ENCODE results near the gene ANKRD33B.
A peak's percentile ranks its signal among the peaks of the same experiment; 100 is the strongest.

ANKRD33B gene

DNA sequence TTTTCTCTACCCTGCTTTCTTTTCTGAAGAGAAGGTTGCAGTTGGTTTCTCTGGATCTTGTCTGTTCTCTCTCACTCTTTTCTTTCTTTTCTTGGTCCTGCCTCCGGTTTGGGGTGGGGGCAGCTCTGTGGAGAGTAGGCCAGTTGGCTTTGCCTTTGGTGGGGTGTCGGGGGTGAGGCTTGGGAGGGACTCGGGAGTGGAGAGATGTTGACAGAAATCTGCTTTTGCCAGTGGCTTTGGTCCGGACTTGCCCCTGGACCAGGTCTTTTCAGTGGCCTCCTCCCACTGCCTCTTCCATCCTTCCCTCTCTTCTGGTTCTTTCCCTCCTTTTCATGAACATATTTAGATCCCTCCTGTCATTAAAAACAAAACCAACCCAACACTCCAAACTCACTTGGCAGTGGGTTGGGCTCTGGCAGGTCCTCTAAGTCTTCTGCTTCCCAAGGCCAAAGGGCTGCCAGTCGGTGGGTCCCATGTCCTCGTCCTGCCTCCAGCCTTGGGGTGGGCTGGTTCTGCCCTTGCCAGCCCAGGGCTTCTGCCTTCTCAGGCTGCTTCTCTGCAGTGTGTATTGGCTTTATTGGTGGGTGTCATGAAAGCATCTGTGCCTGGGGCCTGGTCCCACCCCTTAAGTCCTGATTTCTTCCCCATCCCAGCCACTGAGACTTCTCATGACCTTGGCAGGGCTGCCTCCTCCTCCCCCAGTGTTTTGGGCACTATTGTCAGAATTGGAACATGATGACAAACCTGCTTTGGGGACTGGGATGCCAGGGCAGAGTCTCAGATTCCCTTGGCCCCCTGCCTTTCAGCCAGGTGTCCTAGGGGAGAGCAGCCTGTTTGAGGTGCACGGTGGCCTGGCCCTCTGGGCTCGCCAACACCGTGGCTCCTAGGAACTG is 16.9 kb downstream of the ANKRD33B start:
- DNase-seq = no peak

DNA sequence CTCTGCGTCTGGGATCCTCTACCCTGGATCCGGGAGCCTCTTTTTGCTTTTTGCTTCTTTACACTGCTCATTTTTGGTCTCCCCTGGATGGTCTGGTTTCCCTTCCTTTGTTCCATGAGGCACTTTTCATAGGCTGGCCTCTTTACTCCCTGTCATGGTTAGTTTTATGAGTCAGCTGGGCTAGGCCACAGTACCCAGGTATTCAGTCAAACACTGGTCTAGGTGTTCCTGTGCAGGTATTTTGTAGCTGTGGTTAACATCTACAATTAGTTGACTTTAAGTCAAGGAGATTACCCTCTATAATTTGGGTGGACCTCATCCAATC is 17.5 kb downstream of the ANKRD33B start:
- no peak for DNase-seq

DNA sequence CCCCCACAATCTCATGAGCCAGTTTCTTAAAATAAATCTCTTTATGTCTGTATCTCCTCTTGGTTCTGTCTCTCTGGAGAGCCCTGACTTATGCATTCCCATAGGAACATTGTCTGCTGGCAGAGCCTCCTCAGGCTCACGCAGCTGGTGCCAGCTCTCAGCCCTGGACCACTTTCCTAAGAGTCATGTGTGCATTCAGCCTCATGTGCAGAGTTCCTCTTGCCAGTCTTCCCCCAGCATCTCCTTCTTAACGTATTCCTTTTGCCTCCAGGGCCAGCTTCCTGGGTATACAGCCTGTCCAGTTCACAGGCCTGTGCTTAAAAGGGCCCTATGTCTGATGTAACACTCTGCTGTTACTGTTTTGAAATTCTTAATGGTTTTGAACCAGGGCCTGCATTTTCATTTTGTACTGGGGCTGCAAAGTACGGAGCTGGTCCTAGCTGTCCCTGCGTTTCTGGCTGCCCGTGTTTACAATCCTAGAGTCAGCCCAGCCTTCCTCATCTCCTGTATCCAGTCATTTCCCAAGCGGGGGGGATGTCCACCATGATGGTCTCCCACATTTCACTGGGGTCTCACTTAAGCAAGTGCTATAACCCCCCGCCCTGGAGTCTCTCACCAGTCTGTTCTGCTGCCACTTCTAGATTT is 18.1 kb downstream of the ANKRD33B start:
- no peak for DNase-seq

DNA sequence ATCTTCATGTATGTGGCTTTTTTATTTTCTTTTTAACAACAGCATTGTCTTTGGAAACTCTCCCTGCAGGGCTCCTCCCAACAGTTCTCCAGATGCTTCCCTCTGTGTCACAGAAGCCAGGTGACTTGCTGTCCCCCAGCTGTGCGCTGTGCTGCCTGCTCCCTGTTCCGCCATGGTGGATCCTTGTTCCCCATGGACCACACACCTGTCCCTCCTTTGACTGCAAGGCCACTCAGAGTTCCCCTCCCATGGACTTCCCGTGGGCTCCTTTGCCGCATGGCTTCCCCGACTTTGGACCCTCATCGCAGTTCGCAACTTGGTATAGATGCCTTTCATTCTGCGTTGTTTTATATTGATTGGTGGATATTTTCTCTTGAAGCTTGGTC is 18.6 kb downstream of the ANKRD33B start:
- no peak for DNase-seq

DNA sequence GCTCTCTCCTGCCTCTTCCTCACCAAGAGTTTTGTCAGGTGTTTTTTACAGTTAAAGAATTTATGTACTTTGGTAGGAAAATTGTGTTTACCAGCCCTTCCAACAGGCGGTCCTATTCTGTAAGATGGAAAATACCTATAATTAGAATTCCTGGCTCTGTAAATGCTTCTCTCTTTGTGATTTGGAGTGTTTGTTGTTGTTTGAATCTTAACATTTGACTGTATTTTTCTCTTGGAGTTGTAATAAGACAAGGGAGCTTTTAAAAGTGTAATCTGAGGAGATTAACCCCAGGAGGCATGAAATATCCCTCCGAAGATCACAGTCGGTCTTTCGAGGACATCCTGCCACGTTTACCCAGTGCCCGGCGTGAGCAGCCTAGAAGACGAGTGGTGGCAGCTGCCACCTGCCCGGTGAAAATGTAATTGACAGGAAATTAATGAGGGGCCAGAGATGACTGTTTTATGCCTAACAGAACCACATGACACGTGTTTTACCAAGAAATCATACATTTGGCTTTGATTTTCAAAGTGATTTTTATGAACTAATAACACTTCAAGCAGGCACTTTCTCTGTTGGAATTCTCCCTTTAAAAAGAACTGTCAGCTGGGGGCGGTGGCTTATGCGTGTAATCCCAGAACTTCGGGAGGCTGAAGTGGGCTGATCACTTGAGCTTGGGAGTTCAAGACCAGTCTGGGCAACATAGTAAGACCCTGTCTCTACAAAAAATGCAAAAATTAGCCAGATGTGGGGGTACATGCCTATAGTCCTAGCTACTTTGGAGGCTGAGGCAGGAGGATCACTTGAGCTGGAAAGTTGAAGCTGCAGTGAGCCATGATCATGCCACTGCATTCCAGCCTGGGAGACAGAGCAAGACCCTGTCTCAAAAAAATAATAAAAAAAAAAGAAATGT is 20.0 kb downstream of the ANKRD33B start:
- peak; percentile 42 for DNase-seq

DNA sequence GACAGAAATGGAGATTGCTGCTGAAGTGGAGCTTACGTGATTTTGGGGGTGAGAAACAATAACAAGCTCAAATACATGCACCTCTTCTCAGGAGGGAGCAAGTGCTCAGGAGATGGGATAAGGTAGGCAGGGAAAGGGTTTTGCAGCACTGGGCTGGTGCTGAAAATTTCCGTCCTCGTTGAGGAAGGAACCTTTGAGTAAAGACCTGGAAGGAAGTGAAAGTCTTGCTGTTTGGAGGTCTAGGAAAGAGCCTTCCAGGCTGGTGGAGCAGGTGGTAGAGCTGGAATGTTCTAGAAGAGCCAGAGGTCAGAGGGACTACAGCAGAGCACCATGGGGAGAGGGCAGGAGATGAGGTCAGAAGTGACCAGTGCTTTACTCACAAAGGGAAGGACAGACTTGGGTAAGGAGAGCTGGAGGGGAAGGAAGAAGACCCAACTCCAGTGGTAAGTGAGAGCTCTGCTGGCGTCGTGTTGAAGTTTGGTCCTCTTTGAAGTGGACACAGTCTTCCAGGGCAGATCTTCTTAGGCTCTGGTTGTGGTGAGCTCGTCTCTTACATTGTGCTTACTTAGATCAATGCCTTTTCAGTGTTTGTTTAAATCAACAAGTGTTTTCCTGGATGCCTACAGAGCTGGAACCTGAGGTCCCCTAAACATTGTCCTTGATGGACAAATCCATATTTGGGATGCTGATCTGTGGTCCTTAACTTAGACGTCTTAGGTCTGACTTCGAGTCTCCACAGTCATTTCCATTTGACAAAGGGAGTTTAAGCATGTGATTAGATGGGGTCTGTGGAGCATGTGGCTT is 21.0 kb downstream of the ANKRD33B start:
- DNase-seq = no peak

DNA sequence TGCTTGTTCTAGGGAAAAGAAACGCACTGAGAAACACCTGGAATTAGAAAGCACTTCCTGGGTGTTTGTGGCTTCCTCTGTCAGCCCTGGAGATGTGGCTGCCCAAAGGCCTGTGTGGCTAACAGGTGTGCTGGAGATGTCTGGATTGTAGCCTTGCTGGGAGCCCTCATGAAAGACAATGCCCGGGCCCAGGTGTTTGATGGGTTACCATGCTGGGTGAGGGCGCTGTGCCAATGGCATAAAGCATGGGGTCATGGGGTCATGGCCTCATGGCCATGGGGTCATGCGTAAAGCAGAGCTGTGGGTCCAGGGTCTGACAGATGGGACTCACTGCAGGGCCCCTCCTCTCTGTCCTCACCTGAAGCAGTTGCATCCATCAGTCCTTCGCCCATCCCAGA is 21.6 kb downstream of the ANKRD33B start:
- no peak for DNase-seq

DNA sequence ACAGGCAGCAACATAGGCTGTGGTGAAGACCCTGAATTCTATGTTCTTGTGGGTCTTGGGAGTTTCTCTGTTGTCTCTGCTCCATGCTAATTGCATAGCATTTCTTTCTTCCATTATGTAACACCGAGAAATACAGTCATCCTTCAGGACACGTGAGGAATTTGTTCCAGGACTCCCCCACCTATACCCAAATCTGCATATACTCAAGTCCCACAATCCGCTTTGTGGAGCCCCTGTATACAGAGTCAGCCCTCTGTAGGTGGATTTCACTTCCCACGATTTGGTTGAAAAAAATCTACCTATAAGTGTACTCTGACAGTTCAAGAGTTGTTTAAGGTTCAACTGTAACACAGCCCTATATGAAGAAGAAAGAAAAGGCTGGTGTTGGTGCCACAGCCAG is 22.1 kb downstream of the ANKRD33B start:
- no peak for DNase-seq

DNA sequence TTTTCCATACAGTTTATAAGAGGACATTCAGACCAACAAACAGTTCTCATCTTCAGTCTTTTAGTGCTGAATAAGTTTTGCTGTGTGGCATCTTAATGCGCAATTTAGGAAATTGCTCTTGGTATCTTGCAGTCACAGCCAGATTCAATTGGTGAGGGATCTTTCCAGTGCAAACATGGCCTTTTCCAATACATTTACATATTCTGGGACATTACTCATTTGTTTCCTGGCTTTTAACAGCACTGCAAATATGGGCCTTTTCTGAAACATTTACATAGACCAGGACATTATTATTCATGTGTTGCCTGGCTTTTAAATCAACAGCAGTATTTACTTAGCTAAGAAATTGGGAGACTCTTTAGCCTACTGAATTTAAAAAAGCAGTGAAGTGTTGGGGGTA is 22.7 kb downstream of the ANKRD33B start:
- no peak for DNase-seq

DNA sequence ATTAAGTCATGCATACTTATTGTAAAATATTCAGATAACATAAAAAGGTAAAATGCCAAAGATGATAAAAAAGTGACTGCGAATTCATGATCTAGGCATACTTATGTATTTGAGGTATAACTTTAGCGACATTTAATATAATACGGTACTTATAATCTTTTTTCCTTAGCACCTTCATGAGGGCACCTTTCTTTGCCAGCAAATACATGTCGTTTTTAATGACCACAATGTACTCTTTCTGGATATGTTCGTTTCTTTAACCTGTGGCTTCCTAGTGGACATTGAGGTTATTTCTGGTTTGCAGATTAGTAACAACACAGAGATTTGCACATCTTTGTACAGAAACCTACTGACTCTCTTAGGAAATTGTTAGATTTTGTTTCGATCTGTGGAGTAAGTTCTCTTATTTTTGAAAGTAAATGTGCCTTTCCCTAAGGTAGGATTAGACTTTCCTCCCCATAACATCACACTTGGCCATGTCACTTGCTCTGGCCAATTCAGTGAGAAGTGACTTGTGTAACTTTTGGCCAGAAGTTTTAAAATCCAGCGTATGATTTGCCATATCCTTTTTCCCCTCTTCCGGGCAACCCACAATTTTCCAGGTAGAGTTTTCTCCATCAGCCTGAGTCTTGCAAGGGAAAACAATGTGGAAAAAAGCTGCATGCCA is 24.4 kb downstream of the ANKRD33B start:
- no peak for DNase-seq

DNA sequence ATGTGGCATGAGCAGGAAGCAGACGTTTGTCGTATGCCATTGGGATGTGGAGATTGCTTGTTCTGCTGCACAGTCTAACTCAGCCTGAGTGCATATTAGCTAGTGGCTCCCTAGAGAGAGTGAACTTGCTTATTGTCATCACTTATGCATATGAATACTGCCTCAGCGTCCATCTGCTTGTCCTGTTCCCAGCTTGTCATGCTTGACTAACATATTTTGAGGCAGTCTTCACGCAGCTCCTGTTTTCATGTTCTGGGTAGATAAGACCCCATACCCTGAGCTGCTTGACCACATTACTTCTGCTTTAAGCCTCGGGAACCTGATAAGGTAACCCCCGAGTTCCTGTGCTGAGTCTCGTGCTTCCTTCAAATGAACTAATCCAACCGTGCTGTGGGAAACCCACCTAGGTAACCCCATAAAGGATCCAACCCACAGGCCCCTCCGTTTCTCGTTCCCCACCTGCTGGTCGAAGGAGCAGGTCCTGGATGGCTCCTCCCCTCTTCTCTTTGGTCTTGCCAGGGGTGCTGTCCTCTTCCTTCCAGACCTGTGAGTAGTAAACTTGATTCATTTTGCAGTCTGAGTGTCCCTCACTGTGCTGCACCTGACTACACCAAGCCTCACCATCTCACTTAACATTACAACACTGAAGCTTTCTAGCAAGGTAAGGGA is 25.0 kb downstream of the ANKRD33B start:
- DNase-seq = no peak

DNA sequence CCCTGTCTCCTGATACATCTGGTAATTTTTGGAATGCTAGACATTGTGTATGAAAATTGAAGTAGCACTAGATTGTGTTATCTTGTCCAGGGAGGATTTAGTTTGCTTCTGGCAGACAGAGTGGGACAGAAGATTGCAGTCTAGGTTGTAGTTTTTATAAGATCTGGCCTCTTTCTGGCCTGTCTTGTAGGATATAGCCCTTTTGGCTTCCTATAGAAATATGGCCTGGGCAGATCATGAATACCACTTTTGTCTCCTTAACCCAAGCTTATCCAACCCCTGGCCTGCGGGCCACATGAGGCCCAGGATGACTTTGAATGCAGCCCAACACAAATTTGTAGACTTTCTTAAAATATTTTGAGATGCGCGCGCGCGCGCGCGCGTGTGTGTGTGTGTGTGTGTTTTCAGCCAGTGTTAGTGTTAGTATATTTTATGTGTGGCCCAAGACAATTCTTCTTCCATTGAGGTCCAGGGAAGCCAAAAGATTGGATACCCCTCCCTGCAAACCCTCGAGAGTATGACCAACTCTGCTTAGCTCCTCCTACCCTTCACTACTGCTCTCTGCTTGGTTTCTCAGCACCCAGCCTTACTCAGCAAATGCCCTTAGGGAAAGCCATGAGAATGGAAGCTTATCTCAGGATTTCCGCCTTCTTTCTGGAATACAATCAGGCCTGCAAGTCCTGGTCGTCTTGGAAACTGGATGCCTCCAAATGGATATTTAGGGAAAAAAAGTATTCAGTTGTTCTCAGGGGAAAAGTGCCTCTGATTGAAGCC is 26.5 kb downstream of the ANKRD33B start:
- DNase-seq = no peak

DNA sequence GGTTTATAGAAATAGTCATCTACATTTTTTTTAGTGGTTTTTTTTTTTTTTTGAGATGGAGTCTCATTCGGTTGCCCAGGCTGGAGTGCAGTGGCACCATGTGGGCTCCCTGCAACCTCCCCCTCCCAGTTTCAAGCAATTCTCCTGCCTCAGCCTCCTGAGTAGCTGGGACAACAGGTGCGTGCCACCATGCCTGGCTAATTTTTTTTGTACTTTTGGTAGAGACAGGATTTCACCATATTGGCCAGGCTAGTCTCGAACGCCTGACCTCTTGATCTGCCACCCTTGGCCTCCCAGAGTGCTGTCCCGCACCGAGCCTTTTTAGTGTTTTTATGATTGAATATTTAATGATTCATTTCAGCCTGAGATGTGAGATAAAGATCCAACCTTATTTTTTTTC is 27.3 kb downstream of the ANKRD33B start:
- DNase-seq = no peak

DNA sequence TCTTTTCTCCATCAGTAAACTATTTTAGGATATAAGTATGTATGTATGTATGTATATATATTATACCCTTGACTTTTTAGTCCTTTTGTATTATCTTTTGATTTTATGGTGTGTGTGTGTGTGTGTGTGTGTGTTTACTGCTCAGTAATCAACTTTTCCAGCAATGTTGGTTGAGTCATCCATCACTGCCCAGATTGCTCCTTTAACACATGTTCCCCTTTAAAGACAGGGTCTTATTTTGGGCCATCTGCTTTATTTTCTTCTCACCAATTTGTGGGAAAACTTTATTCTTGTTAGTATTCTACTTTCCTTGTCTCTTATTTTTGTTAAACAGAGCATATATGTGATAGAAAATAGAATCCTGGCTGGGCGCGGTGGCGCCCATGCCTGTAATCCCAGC is 28.1 kb downstream of the ANKRD33B start:
- DNase-seq = no peak

DNA sequence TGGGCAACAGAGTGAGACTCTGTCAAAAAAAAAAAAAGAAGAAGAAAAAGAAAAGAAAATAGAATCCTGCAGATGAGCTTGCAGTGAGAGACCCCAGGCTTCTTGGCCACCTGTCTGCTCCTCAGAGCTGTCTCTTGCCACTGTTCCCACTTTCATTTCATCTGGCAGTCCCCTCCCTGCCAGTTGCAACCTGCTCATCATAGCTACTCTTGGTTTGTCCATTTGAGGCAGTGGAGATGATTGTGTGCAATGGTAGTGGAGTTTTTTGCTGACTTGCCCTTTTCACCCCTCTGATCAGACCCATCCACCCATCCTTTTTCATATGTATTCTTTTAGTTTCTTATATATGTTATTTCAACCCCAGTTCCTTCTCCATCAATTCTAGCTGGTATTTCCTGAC is 28.7 kb downstream of the ANKRD33B start:
- no peak for DNase-seq

DNA sequence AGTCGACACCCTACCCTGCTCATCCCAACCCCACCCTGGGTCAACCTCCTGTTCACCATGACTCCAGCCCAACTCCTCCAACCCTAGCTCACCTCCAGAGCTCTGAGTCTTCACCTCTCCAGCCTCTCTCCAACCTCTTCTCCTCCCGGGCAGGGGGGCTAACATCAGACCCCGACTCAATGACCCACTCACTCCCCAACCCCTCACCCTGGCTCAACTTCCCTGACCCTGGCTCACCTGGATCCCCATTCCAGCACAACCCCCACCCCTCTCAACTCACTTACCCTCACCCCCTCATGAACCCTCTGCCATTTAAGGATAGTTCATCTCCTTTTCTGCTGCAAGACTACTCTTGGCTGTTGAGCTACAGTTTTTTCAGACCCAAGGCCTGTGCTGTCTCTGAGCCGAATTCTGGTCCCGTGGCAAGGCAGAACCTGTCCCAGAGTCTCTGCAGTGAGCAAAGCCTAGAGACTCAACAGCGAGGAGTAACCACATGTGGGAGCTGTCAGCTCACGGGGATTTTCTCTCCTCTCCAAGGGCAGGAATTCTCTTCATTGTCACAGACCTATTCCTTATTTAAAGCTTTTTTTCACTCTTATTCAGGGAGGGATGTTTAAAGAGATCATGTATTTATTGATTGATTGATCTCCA is 29.8 kb downstream of the ANKRD33B start:
- DNase-seq = no peak

DNA sequence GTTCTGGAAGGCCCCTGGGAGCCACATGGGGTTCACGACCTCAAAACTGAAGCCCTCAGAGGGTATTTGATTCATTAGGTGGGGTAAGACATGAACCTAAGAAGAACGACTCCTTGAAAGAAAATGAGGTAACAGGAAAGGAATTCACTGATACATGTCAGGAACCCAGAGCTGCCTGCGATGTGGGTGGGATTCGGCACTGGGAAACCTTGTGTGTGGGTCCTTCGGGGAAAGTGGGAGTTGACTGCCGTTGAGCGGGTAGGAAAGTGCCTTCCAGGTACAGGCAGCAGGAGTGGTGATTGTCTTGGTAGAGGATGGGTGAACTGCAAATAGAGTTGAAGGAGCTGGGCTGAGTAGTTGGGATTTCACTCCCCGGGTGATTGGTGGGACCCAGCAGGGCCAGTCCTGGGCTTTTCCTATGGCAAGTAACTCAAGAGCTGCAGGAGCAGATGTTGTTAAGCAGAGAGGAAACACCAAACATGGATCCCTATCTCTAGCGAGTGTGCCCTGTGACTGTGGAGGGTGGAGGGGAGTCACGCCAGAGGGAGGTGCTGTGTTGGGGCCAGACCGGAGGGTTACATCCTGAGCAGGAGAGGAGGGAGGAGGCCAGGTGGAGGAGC is 30.8 kb downstream of the ANKRD33B start:
- DNase-seq = no peak

DNA sequence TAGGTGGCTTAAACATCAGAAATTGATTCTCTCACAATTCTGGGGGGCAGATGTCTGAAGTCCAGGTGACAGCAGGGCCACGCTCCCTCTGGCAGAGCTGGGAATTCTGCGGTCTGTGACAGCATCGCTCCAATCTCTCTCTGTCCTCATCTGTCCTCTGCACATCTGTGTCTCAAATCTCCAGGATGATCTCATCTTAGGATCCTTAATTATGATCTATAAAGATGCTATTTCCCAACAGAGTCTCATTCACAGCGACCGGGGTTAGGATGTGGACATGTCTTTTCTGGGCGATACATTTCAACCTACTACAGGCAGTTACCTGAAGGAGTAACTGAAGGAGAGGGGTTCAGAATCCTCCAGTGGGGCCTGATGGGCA is 31.4 kb downstream of the ANKRD33B start:
- no peak for DNase-seq

DNA sequence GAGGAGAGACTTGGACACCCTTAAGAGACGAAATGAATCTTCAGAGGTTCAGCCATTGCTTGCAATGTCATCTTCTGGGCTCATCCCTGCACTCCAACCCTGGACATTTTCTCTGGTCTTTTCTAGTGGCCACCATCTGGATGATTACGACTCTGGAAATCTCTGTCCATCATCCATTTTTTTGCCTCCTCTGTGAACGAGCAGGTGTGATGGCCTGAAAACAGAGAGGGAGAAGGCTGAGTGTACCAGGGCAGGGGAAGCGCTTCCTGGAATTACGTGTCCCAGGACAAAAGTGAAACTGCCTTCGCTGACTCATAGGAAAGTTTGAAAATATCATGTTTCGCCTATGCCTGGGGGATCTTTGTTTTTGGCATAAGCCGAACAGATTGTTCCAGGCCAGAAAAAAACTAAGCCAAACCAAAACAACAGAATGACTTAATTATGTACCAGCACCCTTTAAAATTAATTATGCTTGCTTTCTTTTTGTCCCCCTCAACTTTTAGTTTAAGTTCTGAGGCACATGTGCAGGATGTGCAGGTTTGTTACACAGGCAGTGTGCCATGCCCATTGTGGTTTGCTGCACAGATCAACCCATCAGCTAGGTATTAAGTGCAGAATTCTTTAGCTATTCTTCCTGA is 31.9 kb downstream of the ANKRD33B start:
- DNase-seq = no peak
